ENCODE data around the gene MROH2B. TPM values are rescaled to one million over a fixed set of nuclear protein-coding genes. Genes with fewer than 3 reads are reported as not detected.

Gene MROH2B
- total RNA-seq, 1 experiment from 2014 or later = not detected

- no peaks in the 10 kb centered on the region for H3K36me3 Mint-ChIP-seq (ENCODE audit: insufficient read depth, unreplicated experiment)
- peaks cover 4% of the 10 kb centered on the region for H3K9me3 Mint-ChIP-seq (ENCODE audit: low read depth, unreplicated experiment)
- H3K27ac Mint-ChIP-seq (ENCODE audit: unreplicated experiment) = no peak overlapping the region
- peaks cover 8% of the 10 kb centered on the region for H3K27me3 Mint-ChIP-seq (ENCODE audit: unreplicated experiment)
- intact Hi-C loops (cut with micrococcal nuclease; ENCODE audit: unreplicated experiment) = no loop called here
- no TSS peak for BruUV-seq (replicated peaks)
- no peak for TF ChIP-seq CTCF (IDR thresholded peaks at IDR 0.05; ENCODE audit: unreplicated experiment)
- DNase-seq = no peak
- H3K4me3 Mint-ChIP-seq (ENCODE audit: low read depth, unreplicated experiment) = no peak overlapping the region
- CTCF ChIA-PET = no interaction called here
- H3K4me1 Mint-ChIP-seq (ENCODE audit: low read depth, unreplicated experiment) = no peaks in the 10 kb centered on the region
Observed at GRCh38 chr5:41095324-41096101, 24.4 kb upstream of the MROH2B start.

GRCh38 chr5:41094871-41095270 lies 23.7 kb upstream of the MROH2B start:
- Mint-ChIP-seq H3K36me3 (ENCODE audit: insufficient read depth, unreplicated experiment) (no peaks in the 10 kb centered on the region), H3K4me1 (ENCODE audit: low read depth, unreplicated experiment) (no peaks in the 10 kb centered on the region), H3K4me3 (ENCODE audit: low read depth, unreplicated experiment) (no peak overlapping the region), H3K9me3 (ENCODE audit: low read depth, unreplicated experiment) (peaks cover 4% of the 10 kb centered on the region), H3K27me3 (ENCODE audit: unreplicated experiment) (peaks cover 8% of the 10 kb centered on the region), H3K27ac (ENCODE audit: unreplicated experiment) (no peak overlapping the region)
- DNase-seq = no peak
- CTCF ChIA-PET = no interaction called here
- intact Hi-C loops (cut with micrococcal nuclease; ENCODE audit: unreplicated experiment) = no loop called here
- no peak for TF ChIP-seq CTCF (IDR thresholded peaks at IDR 0.05; ENCODE audit: unreplicated experiment)
- no TSS peak for BruUV-seq (replicated peaks)

- no peak for DNase-seq
- Mint-ChIP-seq H3K36me3 (ENCODE audit: insufficient read depth, unreplicated experiment) (no peaks in the 10 kb centered on the region), H3K27me3 (ENCODE audit: unreplicated experiment) (peaks cover 8% of the 10 kb centered on the region), H3K4me1 (ENCODE audit: low read depth, unreplicated experiment) (no peaks in the 10 kb centered on the region), H3K9me3 (ENCODE audit: low read depth, unreplicated experiment) (peaks cover 4% of the 10 kb centered on the region), H3K4me3 (ENCODE audit: low read depth, unreplicated experiment) (no peak overlapping the region), H3K27ac (ENCODE audit: unreplicated experiment) (no peak overlapping the region)
- no TSS peak for BruUV-seq (replicated peaks)
- no peak for TF ChIP-seq CTCF (IDR thresholded peaks at IDR 0.05; ENCODE audit: unreplicated experiment)
- intact Hi-C loops (cut with micrococcal nuclease; ENCODE audit: unreplicated experiment) = no loop called here
- CTCF ChIA-PET = no interaction called here
Observed at GRCh38 chr5:41093803-41094202, 22.7 kb upstream of the MROH2B start.

GRCh38 chr5:41087461-41087860 lies 16.3 kb upstream of the MROH2B start:
- peaks cover 1% of the 10 kb centered on the region for H3K27me3 Mint-ChIP-seq (ENCODE audit: unreplicated experiment)
- H3K27ac Mint-ChIP-seq (ENCODE audit: unreplicated experiment) = no peak overlapping the region
- intact Hi-C loops (cut with micrococcal nuclease; ENCODE audit: unreplicated experiment) = no loop called here
- no TSS peak for BruUV-seq (replicated peaks)
- peaks cover 3% of the 10 kb centered on the region for H3K9me3 Mint-ChIP-seq (ENCODE audit: low read depth, unreplicated experiment)
- H3K36me3 Mint-ChIP-seq (ENCODE audit: insufficient read depth, unreplicated experiment) = no peaks in the 10 kb centered on the region
- no peak for TF ChIP-seq CTCF (IDR thresholded peaks at IDR 0.05; ENCODE audit: unreplicated experiment)
- no peak overlapping the region for H3K4me3 Mint-ChIP-seq (ENCODE audit: low read depth, unreplicated experiment)
- no peak for DNase-seq
- CTCF ChIA-PET = interaction anchor here (0.7 kb wide), 1 partner anchor 1481 kb away, joined by 3 read pairs; no protein-coding TSS in a partner anchor
- H3K4me1 Mint-ChIP-seq (ENCODE audit: low read depth, unreplicated experiment) = no peaks in the 10 kb centered on the region
